ENCODE data around the gene THADA.

The THADA gene

GRCh38 chr2:43325107-43325811 is 270.6 kb downstream of the THADA start:
- no peak for DNase-seq (ENCODE audit: low spot score)

- no peak for DNase-seq (ENCODE audit: low spot score)
Observed at GRCh38 chr2:43324259-43325106, 271.4 kb downstream of the THADA start.

- DNase-seq (ENCODE audit: low spot score) = no peak
Observed at GRCh38 chr2:43323857-43324256, 272.0 kb downstream of the THADA start.

- DNase-seq (ENCODE audit: low spot score) = no peak
Observed at GRCh38 chr2:43321446-43321845, 274.4 kb downstream of the THADA start.

GRCh38 chr2:43319541-43319940 is 276.3 kb downstream of the THADA start:
- DNase-seq (ENCODE audit: low spot score) = no peak

GRCh38 chr2:43318791-43319190 is 277.0 kb downstream of the THADA start:
- no peak for DNase-seq (ENCODE audit: low spot score)

GRCh38 chr2:43317680-43318079 is 278.2 kb downstream of the THADA start:
- no peak for DNase-seq (ENCODE audit: low spot score)

- no peak for DNase-seq (ENCODE audit: low spot score)
Observed at GRCh38 chr2:43317194-43317593, 278.6 kb downstream of the THADA start.

GRCh38 chr2:43315482-43315881 is 280.4 kb downstream of the THADA start:
- no peak for DNase-seq (ENCODE audit: low spot score)

- DNase-seq (ENCODE audit: low spot score) = no peak
Observed at GRCh38 chr2:43314299-43314927, 281.4 kb downstream of the THADA start.

- no peak for DNase-seq (ENCODE audit: low spot score)
Observed at GRCh38 chr2:43313642-43314017, 282.2 kb downstream of the THADA start.

GRCh38 chr2:43312755-43313641 is 282.8 kb downstream of the THADA start:
- no peak for DNase-seq (ENCODE audit: low spot score)

GRCh38 chr2:43311276-43311675 is 284.6 kb downstream of the THADA start:
- DNase-seq (ENCODE audit: low spot score) = no peak

- no peak for DNase-seq (ENCODE audit: low spot score)
Observed at GRCh38 chr2:43309935-43310334, 285.9 kb downstream of the THADA start.

- no peak for DNase-seq (ENCODE audit: low spot score)
Observed at GRCh38 chr2:43307973-43308372, 287.9 kb downstream of the THADA start.

- DNase-seq (ENCODE audit: low spot score) = no peak
Observed at GRCh38 chr2:43307046-43307445, 288.8 kb downstream of the THADA start.

- no peak for DNase-seq (ENCODE audit: low spot score)
Observed at GRCh38 chr2:43306197-43306596, 289.6 kb downstream of the THADA start.

- peak; percentile 17 for DNase-seq (ENCODE audit: low spot score)
Observed at GRCh38 chr2:43305517-43305916, 290.3 kb downstream of the THADA start.

- DNase-seq (ENCODE audit: low spot score) = no peak
Observed at GRCh38 chr2:43305012-43305411, 290.8 kb downstream of the THADA start.

GRCh38 chr2:43303889-43304288 is 291.9 kb downstream of the THADA start:
- DNase-seq (ENCODE audit: low spot score) = no peak

GRCh38 chr2:43302961-43303494 is 292.8 kb downstream of the THADA start:
- no peak for DNase-seq (ENCODE audit: low spot score)
